CD4-positive, alpha-beta T cell treated with Interleukin-17A for 4 hours (primary cell): ENCODE results near the gene PIGT.

Experiments used
- DNase-seq: peaks from one replicate; pipeline ENCODE4 v3.0.0-alpha.2; 2020; ENCODE audit warnings: mixed read lengths

PIGT gene

GRCh38 chr20:45432294-45432693, 16.4 kb downstream of the PIGT start:
- no peak for DNase-seq

DNA sequence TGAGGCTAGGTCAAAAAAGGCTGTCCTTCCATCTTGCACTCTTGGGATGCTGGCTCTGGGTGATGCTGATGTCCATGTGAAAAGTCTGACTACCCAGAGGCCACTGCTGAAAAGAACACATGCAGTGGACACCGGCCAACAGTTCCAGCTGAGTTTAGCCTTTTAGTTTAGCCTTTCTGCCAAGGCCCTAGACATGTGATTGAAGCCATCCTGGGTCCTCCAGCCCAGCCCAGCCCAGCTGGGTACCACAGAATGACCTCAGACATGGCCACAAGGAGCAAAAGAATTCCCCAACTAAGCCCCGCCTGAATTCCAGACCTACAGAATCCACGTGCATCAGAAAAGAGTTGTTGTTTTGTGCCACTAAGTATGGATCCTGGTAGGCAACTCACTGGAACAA, 17.4 kb downstream of the PIGT start:
- DNase-seq: no peak

DNA sequence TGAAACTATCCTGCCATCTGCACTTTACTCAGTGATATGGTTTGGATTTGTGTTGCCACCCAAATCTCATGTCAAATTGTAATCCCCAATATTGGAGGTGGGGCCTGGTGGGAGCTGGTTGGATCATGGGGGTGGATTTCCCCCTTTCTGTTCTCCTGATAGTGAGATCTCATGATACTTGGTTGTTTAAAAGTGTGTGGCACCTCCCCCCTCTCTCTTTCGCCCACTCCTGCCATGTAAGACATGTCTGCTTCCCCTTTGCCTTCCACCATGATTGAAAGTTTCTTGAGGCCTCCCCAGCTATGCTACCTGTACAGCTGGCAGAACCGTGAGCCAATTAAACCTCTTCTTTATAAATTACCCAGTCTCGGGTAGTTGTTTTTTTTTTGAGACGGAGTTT, 18.0 kb downstream of the PIGT start:
- DNase-seq: no peak

DNA sequence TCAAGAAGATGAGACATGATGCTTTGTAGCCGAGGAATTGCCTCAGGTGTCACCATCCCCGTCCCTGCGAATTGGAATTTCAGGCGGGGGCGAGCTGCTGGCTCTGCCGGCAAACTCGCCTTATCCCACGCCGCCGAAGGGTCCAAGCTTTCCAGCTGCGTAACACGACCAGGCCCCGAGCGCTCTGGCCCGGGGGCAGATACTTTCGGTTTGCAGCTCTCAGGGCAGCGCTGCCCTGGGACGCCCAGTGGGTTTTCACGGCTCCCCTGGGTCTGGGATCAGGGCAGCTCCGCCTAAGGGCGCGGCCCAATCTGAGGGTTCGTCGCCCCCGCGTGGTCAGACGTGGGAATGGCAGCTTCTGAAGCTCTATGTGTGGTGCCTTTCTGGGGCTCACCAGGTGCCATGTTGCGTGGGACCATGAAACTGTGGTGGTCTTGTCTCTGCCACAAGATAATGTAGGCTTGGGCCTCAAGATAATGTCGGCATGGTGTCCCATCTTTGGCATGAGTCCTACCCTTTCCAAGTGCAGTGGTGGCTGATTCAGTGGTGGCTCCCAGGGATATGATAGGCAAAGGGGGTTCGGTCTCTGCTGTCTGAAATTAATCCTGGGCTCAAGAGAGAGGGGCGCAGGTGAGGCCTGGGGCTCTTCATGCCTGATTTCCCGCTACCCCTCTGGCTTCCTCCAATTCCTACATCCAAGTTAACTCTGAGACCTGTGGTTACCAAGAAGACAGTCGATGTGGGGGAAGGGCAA, 21.0 kb downstream of the PIGT start:
- DNase-seq: peak; percentile 93

- no peak for DNase-seq
These were observed 24.5 kb downstream of the PIGT start for GRCh38 chr20:45440424-45440823.

DNA sequence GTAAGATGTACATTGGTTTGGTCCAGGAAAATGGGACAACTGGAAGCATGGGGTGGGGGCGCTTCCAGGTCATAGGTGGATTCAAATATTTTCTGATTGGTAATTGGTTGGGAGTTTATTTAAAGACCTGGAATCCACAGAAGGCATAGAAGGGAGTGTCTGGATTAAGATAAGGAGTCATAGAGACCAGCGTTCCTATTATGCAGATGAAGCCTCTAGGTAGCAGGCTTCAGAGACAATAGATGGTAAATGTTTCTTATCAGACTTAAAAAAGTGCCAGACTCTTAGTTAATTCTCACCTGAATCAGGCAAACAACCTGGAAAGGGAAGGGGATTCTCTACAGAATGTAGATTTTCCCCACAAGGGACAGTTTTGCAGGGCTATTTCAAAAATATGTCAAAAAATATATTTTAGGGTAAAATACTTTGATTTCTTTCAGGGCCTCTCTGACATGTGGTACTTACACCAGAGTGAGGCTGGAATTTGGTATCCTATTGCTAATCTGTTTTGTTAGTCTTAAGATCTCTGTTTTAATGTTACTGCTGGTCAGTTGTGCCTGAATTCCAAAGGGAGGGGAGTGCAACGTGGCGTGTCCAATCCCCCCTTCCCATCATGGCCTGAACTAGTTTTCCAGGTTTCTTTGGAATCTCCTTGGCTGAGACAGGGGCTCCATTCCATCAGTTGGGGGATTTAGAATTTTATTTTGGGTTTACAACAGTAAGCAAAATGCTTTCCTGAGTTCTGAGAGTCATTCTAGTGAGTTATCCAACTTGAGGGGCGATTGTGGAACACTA, 25.1 kb downstream of the PIGT start:
- no peak for DNase-seq

- DNase-seq: no peak
These were observed 25.8 kb downstream of the PIGT start for GRCh38 chr20:45441746-45442145.

GRCh38 chr20:45444050-45444449, 28.1 kb downstream of the PIGT start:
- peak; percentile 17 for DNase-seq

- no peak for DNase-seq
These were observed 30.0 kb downstream of the PIGT start for GRCh38 chr20:45445805-45446562.

DNA sequence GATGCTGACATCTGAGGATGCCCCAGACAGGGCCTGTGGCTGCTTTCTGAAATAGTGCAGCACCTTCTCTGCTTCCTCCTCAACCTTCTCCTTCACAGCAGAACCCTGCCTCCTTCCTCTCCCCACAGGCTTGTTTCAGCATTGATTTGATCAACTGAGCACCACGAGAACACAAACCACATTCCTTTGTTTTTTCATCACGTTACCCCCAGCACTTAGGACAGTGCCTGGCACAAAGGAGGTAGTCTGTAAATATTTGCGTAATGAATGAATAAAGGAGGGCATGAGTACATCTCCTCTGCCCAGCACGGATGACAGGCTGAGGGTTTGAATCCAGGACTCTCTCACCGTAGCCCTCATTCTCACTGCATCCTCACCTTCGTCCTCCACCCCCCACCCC, 32.3 kb downstream of the PIGT start:
- DNase-seq: no peak

GRCh38 chr20:45449528-45449927, 33.6 kb downstream of the PIGT start:
- DNase-seq: no peak

GRCh38 chr20:45450097-45450818, 34.3 kb downstream of the PIGT start:
- peak; percentile 36 for DNase-seq

DNA sequence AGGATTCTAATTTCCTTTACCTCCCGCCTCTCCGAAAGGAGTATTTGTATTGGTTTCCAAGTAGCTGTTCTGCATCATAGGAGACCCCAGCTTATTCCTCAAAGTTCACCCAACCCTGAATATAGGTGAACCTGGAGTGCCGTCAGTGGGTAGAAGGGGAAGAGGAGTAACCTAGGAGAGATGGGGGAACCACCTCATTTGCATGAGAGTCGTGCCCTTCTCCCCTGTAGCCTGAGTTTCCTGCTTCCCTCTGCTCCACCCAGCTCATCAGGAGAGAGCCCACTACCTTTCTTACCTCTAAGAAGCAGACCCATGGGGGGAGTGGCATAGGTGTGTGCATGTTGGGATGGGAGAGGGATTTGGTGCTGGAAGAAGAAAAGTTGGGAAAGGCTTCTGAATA, 36.3 kb downstream of the PIGT start:
- no peak for DNase-seq

DNA sequence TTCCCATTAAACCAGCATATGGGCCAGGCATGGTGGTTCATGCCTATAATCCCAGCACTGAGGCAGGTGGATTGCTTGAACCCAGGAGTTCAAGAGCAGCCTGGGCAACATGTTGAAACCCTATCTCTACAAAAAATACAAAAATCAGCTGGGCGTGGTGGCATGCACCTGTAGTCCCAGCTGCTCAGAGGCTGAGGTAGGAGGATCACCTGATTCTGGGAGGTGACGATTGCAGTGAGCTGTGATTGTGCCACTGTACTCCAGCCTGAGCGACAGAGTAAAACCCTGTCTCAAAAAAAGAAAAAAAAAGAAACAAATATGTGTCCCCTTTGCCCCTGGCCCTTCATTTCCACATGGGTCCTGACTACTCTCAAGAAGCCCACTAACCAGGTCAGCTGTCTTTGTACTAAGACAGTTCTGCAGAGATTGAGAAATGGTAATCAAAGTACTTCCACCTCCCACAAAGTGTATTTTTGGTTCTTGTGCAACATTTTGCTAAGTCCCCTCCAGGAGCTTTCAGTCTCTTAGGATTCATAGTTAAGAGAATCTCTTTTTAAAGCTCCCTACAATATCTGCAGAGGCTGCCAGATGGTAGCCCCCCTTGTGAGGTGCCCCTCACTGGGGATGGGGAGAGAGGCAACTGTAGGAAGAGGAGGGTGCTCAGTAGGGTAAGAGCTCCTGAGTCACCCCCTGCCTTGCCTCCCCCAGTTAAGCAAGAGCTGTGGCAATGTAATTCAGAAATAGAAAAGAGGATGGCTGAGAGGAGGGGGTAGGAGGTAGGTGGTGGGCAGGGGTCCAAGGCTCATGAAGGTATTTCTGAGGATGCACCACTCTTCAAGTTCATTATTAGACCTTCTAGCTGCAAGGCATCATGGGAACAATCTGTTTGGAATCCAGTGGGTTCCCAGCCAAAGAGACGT, 37.1 kb downstream of the PIGT start:
- no peak for DNase-seq

- DNase-seq: peak; percentile 20
These were observed 40.7 kb downstream of the PIGT start for GRCh38 chr20:45456632-45457031.

- DNase-seq: no peak
These were observed 43.7 kb downstream of the PIGT start for GRCh38 chr20:45459606-45460005.

- no peak for DNase-seq
These were observed 45.3 kb downstream of the PIGT start for GRCh38 chr20:45461225-45461624.

GRCh38 chr20:45462711-45463509, 47.0 kb downstream of the PIGT start:
- DNase-seq: no peak

- no peak for DNase-seq
These were observed 47.8 kb downstream of the PIGT start for GRCh38 chr20:45463709-45464108.

GRCh38 chr20:45465491-45466266, 49.7 kb downstream of the PIGT start:
- DNase-seq: no peak
